Body of pancreas (tissue), 4 donors: ENCODE data around the gene SIK3.

Experiments used
- POLR2A ChIP-seq, 3 donors: fragments of 450-650 bp; IDR thresholded peaks; one replicate each; pipeline ENCODE4 v1.6.1; 2016; ENCODE audit warnings: antibody characterized with exemption in 3 of 3, mild to moderate bottlenecking in 2 of 3
- TF ChIP-seq, protein P1 (sequence below), 7 experiments: fragments of 450-650 bp in 4 of 7; fragments of 200-600 bp in 3 of 7; sonication (generic) in 3 of 7; IDR thresholded peaks; one replicate each; pipeline ENCODE4 v1.5.1; 2016 to 2019; ENCODE audit warnings: antibody characterized with exemption in 7 of 7

DNA sequence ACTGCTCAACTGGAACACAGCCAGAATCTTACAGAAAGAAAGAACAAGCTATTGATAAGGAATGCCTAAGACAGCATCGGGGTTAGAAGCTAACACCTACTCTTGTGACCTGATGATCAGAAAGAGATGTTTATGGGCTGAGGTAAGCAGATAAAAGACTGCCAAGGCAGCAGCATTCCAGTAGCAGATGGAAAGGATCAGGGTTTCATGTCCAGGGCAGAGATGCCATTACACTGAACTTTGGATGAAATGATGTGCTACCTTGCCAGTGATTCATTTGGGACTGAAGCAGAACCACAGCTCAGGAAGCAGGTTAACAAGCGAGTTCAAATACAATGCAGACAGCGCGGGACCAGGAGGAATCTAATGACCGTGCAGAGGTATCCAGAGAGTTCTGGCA is 233.7 kb downstream of the SIK3 start:
- TF ChIP-seq, protein P1, sequence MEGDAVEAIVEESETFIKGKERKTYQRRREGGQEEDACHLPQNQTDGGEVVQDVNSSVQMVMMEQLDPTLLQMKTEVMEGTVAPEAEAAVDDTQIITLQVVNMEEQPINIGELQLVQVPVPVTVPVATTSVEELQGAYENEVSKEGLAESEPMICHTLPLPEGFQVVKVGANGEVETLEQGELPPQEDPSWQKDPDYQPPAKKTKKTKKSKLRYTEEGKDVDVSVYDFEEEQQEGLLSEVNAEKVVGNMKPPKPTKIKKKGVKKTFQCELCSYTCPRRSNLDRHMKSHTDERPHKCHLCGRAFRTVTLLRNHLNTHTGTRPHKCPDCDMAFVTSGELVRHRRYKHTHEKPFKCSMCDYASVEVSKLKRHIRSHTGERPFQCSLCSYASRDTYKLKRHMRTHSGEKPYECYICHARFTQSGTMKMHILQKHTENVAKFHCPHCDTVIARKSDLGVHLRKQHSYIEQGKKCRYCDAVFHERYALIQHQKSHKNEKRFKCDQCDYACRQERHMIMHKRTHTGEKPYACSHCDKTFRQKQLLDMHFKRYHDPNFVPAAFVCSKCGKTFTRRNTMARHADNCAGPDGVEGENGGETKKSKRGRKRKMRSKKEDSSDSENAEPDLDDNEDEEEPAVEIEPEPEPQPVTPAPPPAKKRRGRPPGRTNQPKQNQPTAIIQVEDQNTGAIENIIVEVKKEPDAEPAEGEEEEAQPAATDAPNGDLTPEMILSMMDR (IDR thresholded peaks at IDR 0.05) = no peak
- TF ChIP-seq POLR2A (IDR thresholded peaks at IDR 0.05) = no peak
